BE2C (cell line): ENCODE data around the gene ACER3.

Experiments used
- DNase-seq: peaks from one replicate; pipeline ENCODE4 v3.0.0-alpha.2; 2020
- H3K27me3 ChIP-seq: fragments of 250-450 bp; sonication (Bioruptor Pico); 2 replicates; pipeline ENCODE4 v1.5.1; 2020; ENCODE audit warnings: mild to moderate bottlenecking
- H3K36me3 ChIP-seq: fragments of 250-450 bp; sonication (Bioruptor Pico); 2 replicates; pipeline ENCODE4 v1.5.1; 2020; ENCODE audit warnings: mild to moderate bottlenecking
- H3K4me1 ChIP-seq: fragments of 250-450 bp; sonication (Bioruptor Pico); 2 replicates; pipeline ENCODE4 v1.5.1; 2020
- H3K4me3 ChIP-seq: 2 replicates; pipeline ENCODE4 v1.5.1; 2011; ENCODE audit warnings: low read depth, low read length
- H3K9me3 ChIP-seq: fragments of 250-450 bp; sonication (Bioruptor Pico); 2 replicates; pipeline ENCODE4 v1.5.1; 2020
- TF ChIP-seq, protein P1 (sequence below): IDR thresholded peaks from 2 replicates; pipeline ENCODE4 v1.5.1; 2012; ENCODE audit warnings: mild to moderate bottlenecking, low read depth, low read length

ACER3 gene

DNA sequence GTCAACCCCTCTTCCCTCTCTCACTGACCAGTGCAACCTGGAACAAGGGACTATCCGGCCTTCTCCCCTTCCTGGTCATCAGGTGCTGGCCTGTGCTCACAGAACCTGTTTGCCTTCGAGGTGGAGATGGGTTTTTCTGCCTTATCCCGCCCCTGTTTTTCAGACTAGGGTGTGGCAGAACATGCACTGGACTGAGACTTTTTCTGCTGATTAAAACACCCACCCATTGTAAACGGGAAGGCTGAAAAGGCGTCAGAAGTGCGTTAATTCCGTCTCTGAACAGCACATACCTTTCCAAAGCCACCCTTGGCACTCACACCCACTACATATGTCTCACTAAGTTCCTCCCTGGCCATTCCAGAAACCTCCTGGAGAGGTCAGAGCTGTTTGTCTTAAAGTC, 169.1 kb downstream of the ACER3 start:
- TF ChIP-seq, protein P1, sequence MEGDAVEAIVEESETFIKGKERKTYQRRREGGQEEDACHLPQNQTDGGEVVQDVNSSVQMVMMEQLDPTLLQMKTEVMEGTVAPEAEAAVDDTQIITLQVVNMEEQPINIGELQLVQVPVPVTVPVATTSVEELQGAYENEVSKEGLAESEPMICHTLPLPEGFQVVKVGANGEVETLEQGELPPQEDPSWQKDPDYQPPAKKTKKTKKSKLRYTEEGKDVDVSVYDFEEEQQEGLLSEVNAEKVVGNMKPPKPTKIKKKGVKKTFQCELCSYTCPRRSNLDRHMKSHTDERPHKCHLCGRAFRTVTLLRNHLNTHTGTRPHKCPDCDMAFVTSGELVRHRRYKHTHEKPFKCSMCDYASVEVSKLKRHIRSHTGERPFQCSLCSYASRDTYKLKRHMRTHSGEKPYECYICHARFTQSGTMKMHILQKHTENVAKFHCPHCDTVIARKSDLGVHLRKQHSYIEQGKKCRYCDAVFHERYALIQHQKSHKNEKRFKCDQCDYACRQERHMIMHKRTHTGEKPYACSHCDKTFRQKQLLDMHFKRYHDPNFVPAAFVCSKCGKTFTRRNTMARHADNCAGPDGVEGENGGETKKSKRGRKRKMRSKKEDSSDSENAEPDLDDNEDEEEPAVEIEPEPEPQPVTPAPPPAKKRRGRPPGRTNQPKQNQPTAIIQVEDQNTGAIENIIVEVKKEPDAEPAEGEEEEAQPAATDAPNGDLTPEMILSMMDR: no peak
- no peak for DNase-seq
- Histone ChIP-seq H3K36me3 (no peaks in the 10 kb centered on the region), H3K27me3 (no peaks in the 10 kb centered on the region), H3K4me1 (no peaks in the 10 kb centered on the region), H3K4me3 (no peak overlapping the region), H3K9me3 (no peaks in the 10 kb centered on the region)

DNA sequence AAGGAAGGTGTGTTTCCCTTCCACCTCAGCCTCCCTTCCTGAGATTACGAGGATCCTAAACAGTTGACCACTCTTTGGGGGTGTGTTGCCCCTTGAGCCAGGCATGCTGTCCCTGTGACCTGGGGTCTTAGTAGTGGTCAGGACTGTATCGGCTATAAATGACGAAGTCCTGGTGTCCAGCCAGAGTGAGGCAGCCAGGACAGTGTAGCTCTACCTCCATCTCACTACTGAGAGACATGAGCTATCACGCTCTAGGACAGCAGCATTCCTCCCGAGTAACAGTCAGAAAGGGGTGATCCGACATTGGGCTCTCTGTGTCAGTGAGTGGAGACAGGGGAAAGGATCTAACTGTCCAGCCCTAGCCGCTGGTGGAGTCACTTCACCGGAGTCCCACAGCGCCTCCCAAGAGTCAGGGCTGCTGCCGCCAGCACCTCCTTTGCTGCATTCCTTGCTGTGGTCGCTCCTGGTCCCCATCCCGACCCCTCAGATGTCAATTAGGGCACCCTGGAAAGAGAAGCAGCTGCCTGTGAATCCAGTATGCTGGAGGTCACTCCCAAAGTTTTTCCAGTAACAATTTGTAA, 170.2 kb downstream of the ACER3 start:
- no peak for DNase-seq
- TF ChIP-seq, protein P1: no peak
- Histone ChIP-seq H3K4me1 (no peaks in the 10 kb centered on the region), H3K36me3 (no peaks in the 10 kb centered on the region), H3K4me3 (no peak overlapping the region), H3K9me3 (no peaks in the 10 kb centered on the region), H3K27me3 (no peaks in the 10 kb centered on the region)

DNA sequence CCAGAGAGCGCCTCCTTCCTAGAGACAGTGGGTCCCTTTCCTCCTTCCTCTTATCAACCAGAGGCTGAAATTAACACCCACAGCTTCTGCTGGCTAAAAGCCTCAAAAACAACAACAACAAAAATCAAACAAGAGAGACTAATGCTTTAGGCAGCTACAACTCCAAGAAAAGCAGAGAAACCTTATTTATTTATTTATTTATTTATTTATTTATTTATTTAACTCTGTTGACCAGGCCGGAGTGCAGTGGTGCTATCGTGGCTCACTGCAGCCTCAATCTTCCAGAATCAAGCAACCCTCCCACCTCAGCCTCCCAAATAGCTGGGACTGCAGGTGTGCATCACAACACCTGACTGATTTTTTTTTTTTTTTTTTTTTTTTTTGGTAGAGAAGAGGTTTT, 170.9 kb downstream of the ACER3 start:
- TF ChIP-seq, protein P1: no peak
- Histone ChIP-seq H3K4me3 (no peak overlapping the region), H3K9me3 (no peaks in the 10 kb centered on the region), H3K27me3 (no peaks in the 10 kb centered on the region), H3K4me1 (no peaks in the 10 kb centered on the region), H3K36me3 (no peaks in the 10 kb centered on the region)
- no peak for DNase-seq

DNA sequence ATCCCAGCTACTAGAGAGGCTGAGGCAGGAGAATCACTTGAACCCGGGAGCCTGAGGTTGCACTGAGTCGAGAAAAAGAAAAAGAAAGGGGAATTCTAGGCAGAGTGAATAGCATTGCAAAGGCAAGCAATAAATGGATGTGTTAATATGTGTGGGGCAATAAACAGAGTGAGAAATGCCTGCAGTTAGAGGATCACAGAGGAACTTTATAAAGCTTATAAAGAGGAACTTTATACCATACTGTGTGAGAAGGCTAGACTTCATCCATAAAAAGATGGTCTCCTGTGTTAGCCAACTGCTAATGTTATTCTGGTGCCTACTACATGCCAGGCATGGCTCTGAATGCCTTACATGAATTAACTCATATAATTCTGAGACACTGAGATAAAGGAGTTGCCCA, 174.3 kb downstream of the ACER3 start:
- Histone ChIP-seq H3K9me3 (no peaks in the 10 kb centered on the region), H3K4me1 (no peaks in the 10 kb centered on the region), H3K27me3 (peaks cover 5% of the 10 kb centered on the region; the same call in 1 of the 2 replicates), H3K4me3 (no peak overlapping the region), H3K36me3 (no peaks in the 10 kb centered on the region)
- no peak for DNase-seq
- TF ChIP-seq, protein P1: no peak

DNA sequence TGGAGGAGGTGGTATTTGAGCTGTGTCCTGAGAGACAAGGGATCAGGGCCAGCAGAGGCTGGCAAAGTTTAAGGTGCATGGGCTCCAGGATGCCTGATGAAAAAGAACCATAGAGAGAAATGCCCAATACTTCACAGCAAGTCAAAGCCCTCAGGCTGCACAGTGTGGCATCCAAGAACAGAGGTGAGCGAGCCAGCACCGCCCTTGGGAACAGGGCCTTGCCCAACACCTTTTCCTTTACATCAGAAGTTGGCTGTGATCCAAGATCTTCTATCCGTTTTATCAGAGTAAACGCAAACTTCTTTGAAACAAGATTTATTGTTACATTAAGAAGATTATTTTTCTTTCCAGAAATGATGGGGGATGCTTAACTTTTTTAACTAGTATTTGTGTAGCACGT, 174.9 kb downstream of the ACER3 start:
- H3K36me3 ChIP-seq: no peaks in the 10 kb centered on the region
- no peak overlapping the region for H3K4me3 ChIP-seq
- H3K9me3 ChIP-seq: no peaks in the 10 kb centered on the region
- no peaks in the 10 kb centered on the region for H3K4me1 ChIP-seq
- peaks cover 5% of the 10 kb centered on the region; the same call in 1 of the 2 replicates for H3K27me3 ChIP-seq
- no peak for DNase-seq
- TF ChIP-seq, protein P1: no peak

DNA sequence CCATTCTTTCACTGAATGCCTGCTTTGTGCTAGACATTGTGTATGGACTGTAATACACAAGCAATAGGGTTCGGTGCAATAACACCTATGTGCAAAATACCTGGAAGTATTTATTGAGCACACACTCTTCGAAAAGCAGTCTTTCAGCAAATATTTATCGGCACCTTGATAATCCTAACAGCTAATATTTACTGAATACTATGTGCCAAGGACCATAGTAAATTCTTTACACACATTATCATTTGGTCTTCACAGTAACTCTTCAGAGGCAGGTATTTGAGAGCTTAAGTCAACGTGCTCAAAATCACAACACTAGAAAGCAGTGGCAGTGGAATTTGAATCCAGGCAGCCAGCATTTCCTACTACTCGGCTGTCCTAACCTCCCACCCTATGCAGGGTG, 175.7 kb downstream of the ACER3 start:
- no peak overlapping the region for H3K4me3 ChIP-seq
- TF ChIP-seq, protein P1: no peak
- H3K36me3 ChIP-seq: no peaks in the 10 kb centered on the region
- peaks cover 5% of the 10 kb centered on the region; the same call in 1 of the 2 replicates for H3K27me3 ChIP-seq
- no peaks in the 10 kb centered on the region for H3K9me3 ChIP-seq
- DNase-seq: no peak
- H3K4me1 ChIP-seq: no peaks in the 10 kb centered on the region
